Measurements from ENCODE around the gene HAND1.

DNA sequence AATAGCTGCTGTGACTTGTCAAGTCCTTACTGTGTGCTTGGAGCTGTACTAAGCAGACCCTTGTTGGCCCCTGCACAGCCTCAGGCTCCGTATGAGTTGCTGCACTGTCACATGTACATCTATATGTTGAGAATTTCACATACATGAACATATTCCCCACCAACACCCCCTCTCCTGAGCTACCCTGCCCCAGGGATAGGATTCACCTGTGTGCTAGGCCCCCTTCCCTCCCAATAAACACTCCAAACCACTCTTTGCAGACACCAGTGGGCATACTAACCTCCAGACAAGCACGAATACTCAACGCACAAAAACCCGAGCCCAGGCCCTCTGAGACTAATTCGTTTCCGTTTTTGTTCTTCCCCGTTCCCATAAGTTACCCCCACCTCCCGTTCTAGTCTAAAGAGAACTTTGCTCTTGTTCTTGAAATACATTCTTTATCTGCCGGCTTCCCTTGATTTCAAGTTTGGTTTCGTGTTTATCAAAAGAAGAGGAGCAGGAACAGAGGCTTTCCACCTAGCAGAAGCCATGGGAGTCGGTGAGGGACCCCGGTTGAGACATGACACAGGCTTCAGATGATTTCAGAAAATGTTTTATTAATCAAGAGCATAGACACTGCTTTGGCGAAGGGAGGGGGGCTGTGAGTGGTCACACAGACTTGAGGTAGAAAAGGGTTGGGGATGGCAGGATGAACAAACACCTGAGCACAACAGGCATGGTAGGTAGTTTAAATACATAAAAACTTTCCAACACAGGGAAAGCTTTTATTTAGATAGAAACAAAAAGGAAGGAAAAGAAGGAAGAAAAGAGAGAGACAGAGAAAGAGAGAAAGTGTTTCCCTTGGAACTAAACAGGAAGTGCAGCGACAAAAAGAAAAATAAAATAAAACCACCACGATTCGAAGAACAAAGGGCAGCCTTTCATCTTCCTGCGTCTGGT is 3.4 kb downstream of the HAND1 start:
- TF ChIP-seq EZH2 (IDR thresholded peaks at IDR 0.05; ENCODE audit: borderline replicate concordance, low read length), result no peak
- TF ChIP-seq, protein P1, sequence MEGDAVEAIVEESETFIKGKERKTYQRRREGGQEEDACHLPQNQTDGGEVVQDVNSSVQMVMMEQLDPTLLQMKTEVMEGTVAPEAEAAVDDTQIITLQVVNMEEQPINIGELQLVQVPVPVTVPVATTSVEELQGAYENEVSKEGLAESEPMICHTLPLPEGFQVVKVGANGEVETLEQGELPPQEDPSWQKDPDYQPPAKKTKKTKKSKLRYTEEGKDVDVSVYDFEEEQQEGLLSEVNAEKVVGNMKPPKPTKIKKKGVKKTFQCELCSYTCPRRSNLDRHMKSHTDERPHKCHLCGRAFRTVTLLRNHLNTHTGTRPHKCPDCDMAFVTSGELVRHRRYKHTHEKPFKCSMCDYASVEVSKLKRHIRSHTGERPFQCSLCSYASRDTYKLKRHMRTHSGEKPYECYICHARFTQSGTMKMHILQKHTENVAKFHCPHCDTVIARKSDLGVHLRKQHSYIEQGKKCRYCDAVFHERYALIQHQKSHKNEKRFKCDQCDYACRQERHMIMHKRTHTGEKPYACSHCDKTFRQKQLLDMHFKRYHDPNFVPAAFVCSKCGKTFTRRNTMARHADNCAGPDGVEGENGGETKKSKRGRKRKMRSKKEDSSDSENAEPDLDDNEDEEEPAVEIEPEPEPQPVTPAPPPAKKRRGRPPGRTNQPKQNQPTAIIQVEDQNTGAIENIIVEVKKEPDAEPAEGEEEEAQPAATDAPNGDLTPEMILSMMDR (conservative IDR thresholded peaks at IDR 0.05 in 1 of 2, IDR thresholded peaks at IDR 0.05 in 1 of 2; ENCODE audit: extremely low read depth in 1 of 2, insufficient read depth in 1 of 2, low read depth in 1 of 2, low read length in 2 of 2), result no peak

All from mammary epithelial cell (primary cell).